Thoracic aorta (tissue), 2 donors: ENCODE data around the gene MPDZ. TPM values are rescaled to one million over a fixed set of nuclear protein-coding genes. Genes with fewer than 3 reads are reported as not detected.
"Not testable (repeated sequence)": the region's sequence is repeated elsewhere in the genome, so short reads cannot be mapped to it uniquely, and the experiment has no call there.

Source experiments
- ATAC-seq: fragments of 150-250 bp; one replicate; pipeline ENCODE4 v1.8.0; 2017; ENCODE audit warnings: low read depth; ENCODE audit not compliant: insufficient number of reproducible peaks, low FRiP score
- DNase-seq: peaks from one replicate; pipeline ENCODE4 v3.0.0-alpha.2; 2020; ENCODE audit warnings: low spot score
- H3K27ac ChIP-seq, 2 donors: fragments of 200-600 bp; sonication (generic); 1 replicate in 1 of 2; 2 replicates in 1 of 2; pipeline ENCODE4 v1.5.1; 2016; ENCODE audit warnings: mild to moderate bottlenecking in 2 of 2, moderate library complexity in 2 of 2
- H3K27me3 ChIP-seq: fragments of 200-600 bp; sonication (generic); replicated peaks from 2 replicates; pipeline ENCODE4 v1.6.0; 2016; ENCODE audit warnings: mild to moderate bottlenecking; ENCODE audit not compliant: insufficient read depth
- H3K36me3 ChIP-seq: fragments of 200-600 bp; sonication (generic); one replicate; pipeline ENCODE4 v1.5.1; 2016
- H3K4me1 ChIP-seq, 2 donors: fragments of 200-600 bp; sonication (generic); 1 replicate in 1 of 2; 2 replicates in 1 of 2; pipeline versions ENCODE4 v1.5.1 to v1.6.0; 2016; ENCODE audit warnings: low read depth in 2 of 2, mild to moderate bottlenecking in 1 of 2; ENCODE audit not compliant: control insufficient read depth in 1 of 2
- H3K4me3 ChIP-seq: fragments of 200-600 bp; sonication (generic); 2 replicates; pipeline ENCODE4 v1.5.1; 2016; ENCODE audit warnings: mild to moderate bottlenecking
- H3K9me3 ChIP-seq: fragments of 200-600 bp; sonication (generic); 2 replicates; pipeline ENCODE4 v1.5.1; 2016
- CTCF ChIP-seq: fragments of 200-600 bp; sonication (generic); IDR thresholded peaks from one replicate; pipeline ENCODE4 v1.5.1; 2019; ENCODE audit warnings: antibody characterized with exemption
- total RNA-seq, 2 donors: library from RNA; depleted of rRNA; stranded (reverse); fragments of >200 nt; gene quantifications; one replicate each; pipeline versions ENCODE4 v1.1.0 to v1.2.3, GENCODE V29; 2016

Gene MPDZ
- total RNA-seq, 2 donors from 2014 or later: 61.2 to 81.2 TPM

GRCh38 chr9:13224366-13224765, 55.1 kb downstream of the MPDZ start:
- DNase-seq (no peak), ATAC-seq (no peak)
- Histone ChIP-seq H3K27me3 (no peaks in the 10 kb centered on the region), H3K4me1 (peaks cover 0 to 12% of the 10 kb centered on the region in 2 donors), H3K27ac (no peak overlapping the region), H3K9me3 (no peaks in the 10 kb centered on the region), H3K36me3 (peaks cover 4% of the 10 kb centered on the region), H3K4me3 (no peak overlapping the region)
- no peak for TF ChIP-seq CTCF

- not testable (repeated sequence) for H3K36me3 ChIP-seq, H3K27me3 ChIP-seq
- peaks cover 0 to 12% of the 10 kb centered on the region in 2 donors for H3K4me1 ChIP-seq
These were observed 56.8 kb downstream of the MPDZ start for GRCh38 chr9:13222733-13223132.

GRCh38 chr9:13221741-13222140, 57.8 kb downstream of the MPDZ start:
- Histone ChIP-seq H3K4me1 (peaks cover 0 to 12% of the 10 kb centered on the region in 2 donors), H3K27me3 (no peaks in the 10 kb centered on the region), H3K4me3 (no peak overlapping the region), H3K36me3 (peaks cover 14% of the 10 kb centered on the region), H3K27ac (no peak overlapping the region), H3K9me3 (no peaks in the 10 kb centered on the region)
- TF ChIP-seq CTCF: no peak
- ATAC-seq: no peak
- no peak for DNase-seq

More at GRCh38 chr9:13222733-13223132, 56.8 kb downstream of the MPDZ start:
- ATAC-seq, H3K4me3 ChIP-seq, H3K27ac ChIP-seq, H3K9me3 ChIP-seq, DNase-seq: not testable (repeated sequence)

- peaks cover 23% of the 10 kb centered on the region for H3K36me3 ChIP-seq
- peaks cover 0 to 12% of the 10 kb centered on the region in 2 donors for H3K4me1 ChIP-seq
- DNase-seq (no peak), ATAC-seq (no peak)
- TF ChIP-seq CTCF: no peak
- no peak overlapping the region for H3K4me3 ChIP-seq
- H3K27ac ChIP-seq: no peak overlapping the region
- H3K27me3 ChIP-seq: no peaks in the 10 kb centered on the region
- H3K9me3 ChIP-seq: no peaks in the 10 kb centered on the region
These were observed 58.7 kb downstream of the MPDZ start for GRCh38 chr9:13220837-13221236.

DNA sequence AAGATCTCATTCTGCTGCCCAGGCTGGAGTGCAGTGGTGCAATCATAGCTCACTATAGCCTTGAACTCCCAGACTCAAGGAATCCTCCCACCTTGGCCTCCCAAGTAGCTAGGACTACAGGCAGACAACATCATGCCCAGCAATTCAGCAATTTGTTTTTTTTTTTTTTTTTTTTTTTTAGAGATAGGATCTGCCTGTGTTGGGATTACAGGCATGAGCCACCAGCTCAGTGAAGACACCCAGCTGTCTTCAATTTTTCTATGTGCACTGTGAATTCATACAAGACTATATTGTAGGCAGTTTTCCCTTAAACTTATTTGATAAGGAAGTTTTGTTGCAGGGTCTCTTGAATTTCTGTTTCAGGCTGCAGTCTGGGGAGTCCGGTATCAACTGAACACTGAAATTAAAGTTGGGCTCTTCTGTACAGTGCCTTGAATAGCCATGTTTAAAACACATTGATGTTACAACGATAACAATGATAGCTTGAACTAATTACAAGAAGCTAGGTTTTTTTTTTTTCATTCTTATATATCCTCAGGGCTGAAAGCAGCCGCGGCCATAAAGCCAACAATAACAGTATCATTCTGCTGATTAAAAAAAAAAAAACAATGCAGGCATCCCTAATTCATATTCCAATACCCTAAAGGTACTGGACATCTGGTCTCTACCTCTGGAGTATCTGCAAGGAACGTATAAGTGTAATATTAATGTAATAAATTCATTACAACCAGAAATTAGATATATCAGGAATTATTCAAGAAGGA, 63.5 kb downstream of the MPDZ start:
- H3K36me3 ChIP-seq: peaks cover 21% of the 10 kb centered on the region
- no peaks in the 10 kb centered on the region for H3K27me3 ChIP-seq
- ATAC-seq: no peak

More for the DNA sequence above, 63.5 kb downstream of the MPDZ start:
- no peak overlapping the region for H3K27ac ChIP-seq
- no peaks in the 10 kb centered on the region for H3K4me1 ChIP-seq
- TF ChIP-seq CTCF: no peak
- no peak for DNase-seq
- H3K4me3 ChIP-seq: no peak overlapping the region
- H3K9me3 ChIP-seq: no peaks in the 10 kb centered on the region
